HG03469 (cell line): Measurements from ENCODE around the gene PRDM11.
"Not testable (repeated sequence)": the region's sequence is repeated elsewhere in the genome, so short reads cannot be mapped to it uniquely, and the experiment has no call there.

ENCODE experiments used
- ATAC-seq: cut with Tn5 transposase; IDR thresholded peaks from one replicate; pipeline ENCODE4 v1.9.1; 2021; ENCODE audit warnings: mild to moderate bottlenecking, moderate library complexity, moderate number of reproducible peaks; ENCODE audit not compliant: unreplicated experiment

The PRDM11 gene

GRCh38 chr11:45146072-45147016 is at the start of gene PRDM11:
PRDM11 (plus strand) TSS chr11:45146639; CDS start chr11:45181767, 35,128 bp downstream.
- ATAC-seq = peak; percentile 18

- no peak for ATAC-seq
Observed at GRCh38 chr11:45097721-45098493, 48.5 kb upstream of the PRDM11 start.

- ATAC-seq = no peak
Observed at GRCh38 chr11:45098929-45099328, 47.5 kb upstream of the PRDM11 start.

- ATAC-seq = no peak
Observed at GRCh38 chr11:45100339-45100738, 46.1 kb upstream of the PRDM11 start.

- no peak for ATAC-seq
Observed at GRCh38 chr11:45102361-45102809, 44.1 kb upstream of the PRDM11 start.

- ATAC-seq = no peak
Observed at GRCh38 chr11:45102810-45103621, 43.4 kb upstream of the PRDM11 start.

- no peak for ATAC-seq
Observed at GRCh38 chr11:45104006-45104789, 42.2 kb upstream of the PRDM11 start.

- no peak for ATAC-seq
Observed at GRCh38 chr11:45104790-45105084, 41.7 kb upstream of the PRDM11 start.

GRCh38 chr11:45105233-45105983 is 41.0 kb upstream of the PRDM11 start:
- ATAC-seq = peak; percentile 50

- ATAC-seq = no peak
Observed at GRCh38 chr11:45105984-45106375, 40.5 kb upstream of the PRDM11 start.

GRCh38 chr11:45106440-45106839 is 40.0 kb upstream of the PRDM11 start:
- no peak for ATAC-seq

GRCh38 chr11:45107029-45107428 is 39.4 kb upstream of the PRDM11 start:
- ATAC-seq = no peak

- ATAC-seq = no peak
Observed at GRCh38 chr11:45108070-45109064, 38.1 kb upstream of the PRDM11 start.

- ATAC-seq = no peak
Observed at GRCh38 chr11:45109400-45109799, 37.0 kb upstream of the PRDM11 start.

- no peak for ATAC-seq
Observed at GRCh38 chr11:45110562-45110961, 35.9 kb upstream of the PRDM11 start.

GRCh38 chr11:45113807-45114206 is 32.6 kb upstream of the PRDM11 start:
- ATAC-seq = no peak

GRCh38 chr11:45127836-45128235 is 18.6 kb upstream of the PRDM11 start:
- ATAC-seq = not testable (repeated sequence)

- ATAC-seq = no peak
Observed at GRCh38 chr11:45133878-45134277, 12.6 kb upstream of the PRDM11 start.
